NCI-H82 (cell line): Measurements from ENCODE around the gene DENND5B.
"Not testable (repeated sequence)": the region's sequence is repeated elsewhere in the genome, so short reads cannot be mapped to it uniquely, and the experiment has no call there.

Experiments
- DNase-seq: peaks from one replicate; lab custom pipeline; 2025; lab: John Stamatoyannopoulos, UW

The DENND5B gene

GRCh38 chr12:31591380-31591901, 505 bp upstream of the DENND5B start:
- peak; percentile 69 for DNase-seq

- peak; percentile 78 for DNase-seq
These were observed 863 bp downstream of the DENND5B start for GRCh38 chr12:31589904-31590641.

GRCh38 chr12:31589598-31589903, 1.4 kb downstream of the DENND5B start:
- DNase-seq = no peak

- no peak for DNase-seq
These were observed 2.0 kb downstream of the DENND5B start for GRCh38 chr12:31588976-31589375.

GRCh38 chr12:31586728-31587127, 4.2 kb downstream of the DENND5B start:
- no peak for DNase-seq

GRCh38 chr12:31585895-31586294, 5.0 kb downstream of the DENND5B start:
- no peak for DNase-seq

- DNase-seq = no peak
These were observed 5.7 kb downstream of the DENND5B start for GRCh38 chr12:31585271-31585670.

GRCh38 chr12:31584782-31585181, 6.2 kb downstream of the DENND5B start:
- DNase-seq = no peak

GRCh38 chr12:31583878-31584277, 7.1 kb downstream of the DENND5B start:
- DNase-seq = no peak

GRCh38 chr12:31582155-31582554, 8.8 kb downstream of the DENND5B start:
- DNase-seq = no peak

GRCh38 chr12:31578632-31579031, 12.3 kb downstream of the DENND5B start:
- DNase-seq = no peak

- no peak for DNase-seq
These were observed 15.9 kb downstream of the DENND5B start for GRCh38 chr12:31574803-31575575.

GRCh38 chr12:31574367-31574766, 16.6 kb downstream of the DENND5B start:
- DNase-seq = not testable (repeated sequence)

GRCh38 chr12:31572900-31573600, 17.9 kb downstream of the DENND5B start:
- no peak for DNase-seq

GRCh38 chr12:31570880-31571279, 20.1 kb downstream of the DENND5B start:
- DNase-seq = no peak

- not testable (repeated sequence) for DNase-seq
These were observed 21.4 kb downstream of the DENND5B start for GRCh38 chr12:31569517-31569916.

GRCh38 chr12:31568498-31568897, 22.4 kb downstream of the DENND5B start:
- DNase-seq = no peak

GRCh38 chr12:31567029-31567428, 23.9 kb downstream of the DENND5B start:
- DNase-seq = no peak

GRCh38 chr12:31566547-31566946, 24.4 kb downstream of the DENND5B start:
- DNase-seq = no peak

- DNase-seq = no peak
These were observed 28.2 kb downstream of the DENND5B start for GRCh38 chr12:31562594-31563328.

- DNase-seq = no peak
These were observed 30.4 kb downstream of the DENND5B start for GRCh38 chr12:31560516-31560915.

GRCh38 chr12:31558521-31558920, 32.4 kb downstream of the DENND5B start:
- no peak for DNase-seq
